OCI-M1 (cell line): Measurements from ENCODE around the gene HRAS.

ENCODE experiments used
- DNase-seq: peaks from one replicate; lab custom pipeline; 2025; lab: John Stamatoyannopoulos, UW

The HRAS gene

GRCh38 chr11:507727-508515 is 27.5 kb downstream of the HRAS start:
- no peak for DNase-seq

GRCh38 chr11:506995-507726 is 28.2 kb downstream of the HRAS start, which contains the start of gene RNH1:
Gene RNH1, minus strand, starts transcription at chr11:507242. Its CDS starts 5,080 bp downstream, at chr11:502162.
- peak; percentile 94 for DNase-seq

- DNase-seq = peak; percentile 97
Observed at GRCh38 chr11:506238-506994, 29.0 kb downstream of the HRAS start.

GRCh38 chr11:504994-505344 is 30.4 kb downstream of the HRAS start:
- no peak for DNase-seq

- DNase-seq = peak; percentile 83
Observed at GRCh38 chr11:504053-504993, 31.1 kb downstream of the HRAS start.

- peak; percentile 88 for DNase-seq
Observed at GRCh38 chr11:503179-503981, 32.0 kb downstream of the HRAS start.

GRCh38 chr11:502288-503178 is 32.8 kb downstream of the HRAS start:
- DNase-seq = no peak

- no peak for DNase-seq
Observed at GRCh38 chr11:501683-502287, 33.6 kb downstream of the HRAS start.

- no peak for DNase-seq
Observed at GRCh38 chr11:501001-501682, 34.2 kb downstream of the HRAS start.

GRCh38 chr11:499201-500076 is 35.9 kb downstream of the HRAS start:
- DNase-seq = no peak

GRCh38 chr11:498297-499181 is 36.8 kb downstream of the HRAS start:
- DNase-seq = no peak

GRCh38 chr11:497565-498296 is 37.6 kb downstream of the HRAS start:
- no peak for DNase-seq

- DNase-seq = no peak
Observed at GRCh38 chr11:496834-497564, 38.4 kb downstream of the HRAS start.

- no peak for DNase-seq
Observed at GRCh38 chr11:495537-495931, 39.8 kb downstream of the HRAS start.
